Stimulated activated CD8-positive, alpha-beta memory T cell treated with anti-CD3 and anti-CD28 coated beads, Interleukin-2, amount 100 ng/mL, for 1 hour (primary cell): Measurements from ENCODE around the gene MAST3.
A peak's percentile ranks its signal among the peaks of the same experiment; 100 is the strongest.
"Not testable (repeated sequence)": the region's sequence is repeated elsewhere in the genome, so short reads cannot be mapped to it uniquely, and the experiment has no call there.

Experiments
- DNase-seq, 2 donors: peaks; one replicate each; pipeline ENCODE4 v3.0.0-alpha.2; 2020; ENCODE audit warnings: low read depth in 2 of 2

MAST3 gene

DNA sequence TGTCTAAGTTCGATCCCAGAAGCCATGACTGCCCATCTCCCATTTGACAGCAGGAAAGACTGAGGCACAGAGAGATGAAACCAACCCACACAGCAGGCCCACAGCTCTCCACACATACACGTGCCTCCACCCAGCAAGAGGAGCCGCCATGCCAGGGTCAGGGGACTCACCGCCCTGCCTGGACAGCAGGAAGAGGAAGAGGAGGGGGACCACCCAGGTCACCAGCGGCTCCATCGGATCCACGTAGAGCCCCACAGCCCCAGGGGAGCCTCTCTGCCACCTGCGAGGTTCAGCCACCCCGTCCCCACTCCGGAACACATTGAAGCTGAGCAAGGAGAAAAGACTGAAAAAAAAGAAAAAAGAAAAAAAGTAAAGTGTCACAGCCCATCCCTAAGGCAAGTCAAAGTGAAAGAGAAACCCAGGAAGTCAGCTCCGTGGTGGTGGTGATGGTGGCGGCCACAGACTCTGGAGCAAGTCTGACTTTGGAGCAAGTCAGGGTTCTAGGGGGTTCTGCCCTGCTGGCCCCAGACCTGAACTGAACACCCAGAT is 10.9 kb upstream of the MAST3 start, which contains the start of gene IL12RB1:
IL12RB1 (minus strand) TSS at position 345 of the 549 bp plus-strand sequence; CDS start at position 234, 111 bp downstream.
- peak; percentile 13 to 31 for DNase-seq

DNA sequence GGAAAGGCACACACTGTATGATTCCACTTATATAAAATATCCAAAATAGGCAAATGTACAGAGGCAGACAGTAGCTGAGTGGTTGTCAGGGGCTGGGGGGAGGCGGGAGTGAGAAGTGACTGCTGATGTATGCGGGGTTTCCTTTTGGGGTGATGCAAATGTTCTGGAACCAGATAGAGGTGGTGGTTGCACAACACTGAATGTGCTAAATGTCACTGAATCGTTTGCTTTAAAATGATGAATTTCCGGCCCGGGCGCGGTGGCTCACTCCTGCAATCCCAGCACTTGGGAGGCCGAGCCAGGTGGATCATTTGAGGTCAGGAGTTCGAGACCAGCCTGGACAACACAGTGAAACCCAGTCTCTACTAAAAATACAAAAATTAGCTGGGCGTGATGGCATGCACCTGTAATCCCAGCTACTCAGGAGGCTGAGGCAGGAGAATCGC is 8.5 kb upstream of the MAST3 start:
- DNase-seq, result peak; percentile 35 to 36

DNA sequence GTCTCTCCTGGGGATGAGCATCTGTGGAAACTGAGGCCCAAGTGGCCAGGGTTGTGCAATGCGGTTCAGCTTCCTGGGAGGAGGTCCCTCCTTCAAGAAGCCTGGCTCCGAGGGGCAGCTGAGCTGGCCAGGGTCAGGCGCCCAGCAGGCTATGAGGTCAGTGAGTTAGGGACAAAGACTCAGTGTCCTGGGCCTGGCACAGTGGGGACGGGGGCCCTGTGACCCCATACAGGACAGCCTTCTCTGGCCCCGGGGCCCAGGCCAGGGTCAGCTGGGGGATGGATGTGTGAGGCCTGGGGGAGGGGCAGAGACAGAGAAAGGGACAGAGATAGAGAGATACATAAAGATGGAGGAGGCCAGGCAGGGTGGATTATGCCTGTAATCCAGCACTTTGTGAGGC is 7.9 kb upstream of the MAST3 start:
- no peak for DNase-seq

DNA sequence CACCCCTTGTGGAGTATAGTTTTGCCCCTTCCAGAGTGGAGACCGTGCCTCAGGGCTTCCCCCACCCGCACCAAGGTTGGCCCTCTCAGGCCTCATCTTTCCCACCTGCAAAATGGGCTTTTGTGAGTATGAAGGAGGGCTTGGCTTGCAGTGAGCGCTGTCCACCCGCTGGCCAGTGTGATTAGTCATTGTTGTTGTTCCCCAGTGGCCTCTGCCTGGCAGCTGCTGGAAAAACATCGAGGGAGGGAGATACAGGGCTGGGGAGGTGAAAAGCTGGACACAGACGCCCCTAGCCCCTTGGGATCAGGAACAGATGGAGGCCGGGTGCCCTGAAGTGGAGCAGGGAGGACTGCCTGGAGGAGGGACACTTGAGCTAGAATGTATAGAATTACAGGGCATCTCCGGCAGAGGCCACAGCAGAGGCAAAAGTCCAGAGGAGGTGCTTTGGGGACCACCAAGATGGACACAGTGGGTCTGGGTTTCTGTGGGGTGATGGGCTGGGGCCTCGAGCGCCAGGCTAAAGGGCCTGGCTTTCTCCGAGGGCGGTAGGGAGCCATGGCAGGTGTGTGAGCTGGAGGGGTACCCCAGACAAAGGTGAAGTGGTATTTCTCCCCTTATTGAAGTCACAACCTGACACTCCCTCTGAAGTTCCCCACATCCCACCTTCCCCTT is 6.9 kb upstream of the MAST3 start:
- no peak for DNase-seq

DNA sequence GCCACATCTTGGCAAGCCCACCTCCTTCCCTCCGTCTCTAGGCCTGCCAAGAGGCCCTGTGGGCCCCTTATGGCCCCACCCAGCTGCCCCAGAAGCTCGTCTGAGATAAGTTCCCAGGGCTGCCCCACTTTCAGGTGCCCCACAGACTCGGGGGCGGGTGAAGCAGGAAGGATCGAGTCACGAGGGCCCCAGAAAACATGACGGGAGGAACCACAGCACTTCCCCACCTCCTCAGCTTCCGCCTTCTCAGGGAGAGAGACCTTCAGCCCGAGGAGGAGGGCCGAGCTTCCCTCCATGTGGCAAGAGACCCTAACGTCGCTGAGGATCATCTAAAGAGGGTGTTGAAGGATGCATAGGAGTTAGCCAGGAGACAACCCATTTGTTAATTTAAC is 6.4 kb upstream of the MAST3 start:
- DNase-seq, result peak; percentile 57 to 75

DNA sequence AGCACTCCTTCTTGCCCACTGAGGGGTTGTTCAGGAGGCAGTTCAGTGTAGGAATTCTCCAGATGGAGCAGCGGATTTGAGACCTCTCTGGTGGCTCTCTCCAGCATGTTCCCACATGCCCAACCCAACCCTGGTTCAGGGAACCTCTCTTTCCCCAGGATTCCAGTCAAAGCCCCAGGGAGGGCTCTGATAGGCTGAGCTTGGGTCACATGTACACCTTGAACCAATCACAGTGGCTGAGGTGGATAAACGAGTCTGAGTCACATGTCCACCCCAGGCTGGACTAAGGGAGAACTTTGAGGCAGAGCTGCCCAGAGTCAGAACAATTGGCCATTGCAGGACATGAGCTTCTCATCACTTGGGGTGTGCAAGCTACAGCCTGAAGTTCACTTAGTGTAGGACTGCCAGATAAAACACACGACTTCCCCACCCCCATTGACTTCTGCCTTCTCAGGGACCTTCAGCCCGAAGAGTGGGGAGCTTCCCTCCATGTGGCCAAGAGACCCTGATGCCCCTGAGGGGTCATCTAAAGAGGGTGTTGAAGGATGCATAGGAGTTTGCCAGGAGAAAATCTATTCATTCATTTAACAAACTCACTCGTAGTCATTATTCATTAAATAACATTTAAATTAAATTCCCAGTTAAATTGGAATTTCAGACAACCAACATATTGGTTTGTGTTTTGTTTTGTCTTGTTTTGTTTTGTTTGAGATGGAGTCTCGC is 4.0 kb upstream of the MAST3 start:
- no peak for DNase-seq

DNA sequence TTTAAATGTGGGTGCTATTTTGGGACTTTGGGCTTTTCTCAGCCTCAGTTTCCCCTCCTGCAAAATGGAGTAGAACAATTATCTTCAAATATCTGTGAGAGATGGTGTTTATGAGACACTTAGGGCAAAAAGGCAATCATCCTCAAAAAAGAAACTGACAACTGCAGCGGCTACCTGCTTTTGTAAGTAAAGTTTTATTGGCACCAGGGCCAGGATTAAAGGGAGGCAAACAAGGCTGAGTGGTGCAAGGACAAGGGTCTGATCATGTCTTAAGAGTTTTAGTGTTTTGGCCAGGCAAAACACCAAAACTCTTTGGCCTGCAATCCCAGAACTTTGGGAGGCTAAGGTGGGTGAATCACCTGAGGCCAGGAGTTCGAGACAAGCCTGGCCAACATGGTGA is 1.3 kb upstream of the MAST3 start:
- no peak for DNase-seq

DNA sequence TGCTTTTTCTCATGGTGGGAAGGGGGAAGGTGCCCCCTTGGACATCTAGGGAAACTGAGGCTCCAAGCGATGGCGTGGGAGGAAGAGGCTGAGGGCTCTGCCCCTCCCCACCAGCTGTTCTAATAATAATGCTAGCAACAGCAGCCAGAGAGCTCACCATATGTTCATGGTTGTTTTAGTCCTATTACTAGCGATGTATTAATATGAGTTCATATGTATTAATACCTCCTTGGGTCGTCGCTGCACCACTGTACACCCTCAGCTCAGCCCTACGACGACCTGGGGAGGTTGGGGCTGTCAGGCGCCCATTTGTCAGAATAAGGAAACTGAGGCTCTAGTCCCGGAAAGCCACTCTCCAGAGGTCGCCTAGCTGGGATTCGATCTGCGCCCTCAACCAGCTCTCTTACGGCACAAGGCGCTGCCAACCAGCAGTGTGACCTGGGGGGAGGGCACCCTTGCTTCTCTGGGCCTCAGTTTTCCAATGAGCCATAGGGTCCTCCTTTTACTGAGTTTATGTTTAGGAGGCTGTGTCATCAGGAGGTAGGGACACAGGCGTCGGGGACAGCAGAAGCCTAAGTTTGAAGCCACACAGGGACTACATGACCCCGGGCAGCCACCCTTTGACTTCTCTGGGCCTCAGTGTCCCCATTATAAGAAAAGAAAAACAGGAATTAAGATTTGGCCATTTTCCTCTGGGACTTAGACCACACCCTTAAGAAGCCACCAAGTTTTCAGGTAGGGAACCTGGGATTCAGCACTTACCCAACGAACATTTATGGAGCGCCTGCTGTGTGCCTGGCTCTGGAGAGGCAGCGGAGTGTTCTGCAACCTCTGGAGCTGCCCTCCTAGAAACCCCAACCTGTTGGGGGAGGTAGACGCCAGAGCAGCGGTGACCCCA is 664 bp downstream of the MAST3 start:
- no peak for DNase-seq

DNA sequence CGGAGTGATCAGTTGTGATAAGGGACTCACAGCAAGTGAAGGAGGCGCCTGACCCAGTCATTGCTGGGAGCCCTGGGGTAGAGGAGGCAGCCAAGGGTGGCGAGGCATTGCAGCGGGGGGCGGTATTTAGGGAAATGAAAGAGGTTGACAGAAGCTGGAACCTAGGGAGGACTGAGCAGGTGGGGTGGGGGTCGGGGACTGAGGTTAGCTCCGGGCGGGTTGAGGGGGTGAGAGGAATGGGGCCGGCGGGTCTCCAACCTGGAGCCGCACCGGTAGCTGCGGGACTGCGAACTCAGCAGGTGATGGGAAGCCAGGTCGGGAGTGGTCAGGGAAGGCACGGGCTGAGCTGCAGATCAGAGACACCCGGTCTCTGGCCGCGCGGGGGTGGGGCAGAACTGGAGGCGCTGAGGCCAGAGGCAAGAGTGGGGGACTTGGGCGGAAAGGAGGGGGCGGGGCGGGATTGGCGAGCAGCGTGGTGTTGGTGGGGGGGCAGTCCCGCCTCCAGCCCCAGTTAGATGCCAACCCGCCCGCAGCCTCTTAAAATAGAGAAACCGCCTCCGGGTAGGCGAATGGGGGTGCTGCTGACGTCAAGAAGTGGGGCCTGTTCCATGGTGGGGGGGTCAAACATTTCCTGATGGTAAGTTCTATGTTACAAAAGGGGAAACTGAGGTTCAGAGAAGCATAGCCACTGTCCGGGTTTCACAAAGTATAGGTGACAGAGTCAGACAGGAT is 1.5 kb downstream of the MAST3 start:
- no peak for DNase-seq

DNA sequence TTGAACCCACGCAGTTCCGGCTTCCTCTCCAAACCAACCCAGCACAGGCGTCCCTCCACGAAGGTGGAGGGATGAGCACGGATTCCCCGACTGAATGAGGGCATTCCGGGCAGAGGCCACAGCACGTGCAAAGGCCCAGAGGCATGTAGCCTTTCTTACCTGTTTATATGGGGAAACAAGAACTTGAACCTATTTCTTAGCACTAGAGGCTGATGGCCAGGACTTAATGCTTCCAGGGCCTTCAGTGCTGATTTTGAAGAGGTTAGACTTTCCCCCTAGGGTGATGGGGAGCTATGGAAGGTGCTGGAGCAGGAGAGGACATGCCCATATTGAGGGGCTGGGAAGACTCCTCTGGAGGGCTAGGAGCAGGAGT is 2.0 kb downstream of the MAST3 start:
- no peak for DNase-seq

DNA sequence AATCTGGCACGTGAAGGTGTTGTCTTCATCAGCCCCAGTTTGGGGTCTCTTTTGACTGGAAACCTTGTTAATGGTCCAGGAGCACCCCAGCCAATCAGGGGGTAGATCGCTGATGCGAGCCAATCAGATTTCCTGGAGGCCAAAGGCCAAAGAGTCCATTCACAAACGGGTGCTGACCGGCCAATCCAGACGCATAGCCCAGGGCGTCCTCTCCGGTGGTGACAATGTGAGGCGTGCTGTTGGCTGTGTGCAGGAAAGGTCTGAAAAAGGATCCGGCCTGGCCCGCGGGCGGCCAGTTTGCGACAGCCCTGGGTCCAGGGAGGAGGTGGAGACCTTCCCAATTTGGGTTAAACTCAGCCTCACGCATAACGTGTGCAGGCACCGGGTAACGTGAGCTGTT is 3.1 kb downstream of the MAST3 start:
- no peak for DNase-seq

DNA sequence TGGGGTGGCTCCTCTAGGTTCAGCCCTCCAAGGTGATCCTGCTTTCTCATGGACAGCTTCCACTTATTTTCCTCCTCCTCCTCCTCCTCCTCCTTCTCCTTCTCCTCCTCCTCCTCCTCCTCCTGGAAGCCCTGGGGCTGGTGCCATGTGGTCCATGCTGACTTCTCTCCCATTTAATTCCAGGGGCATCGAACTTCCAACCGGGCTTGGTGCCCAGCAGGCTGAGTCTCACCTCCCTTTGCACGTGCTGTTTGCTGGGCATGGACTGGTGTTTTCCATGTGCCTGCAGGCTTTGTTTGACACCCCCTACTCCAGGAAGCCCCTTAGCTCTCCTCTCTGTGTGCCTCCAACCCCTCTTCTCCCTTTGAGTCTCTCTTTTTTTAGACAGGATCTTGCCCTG is 3.7 kb downstream of the MAST3 start:
- DNase-seq, result no peak

DNA sequence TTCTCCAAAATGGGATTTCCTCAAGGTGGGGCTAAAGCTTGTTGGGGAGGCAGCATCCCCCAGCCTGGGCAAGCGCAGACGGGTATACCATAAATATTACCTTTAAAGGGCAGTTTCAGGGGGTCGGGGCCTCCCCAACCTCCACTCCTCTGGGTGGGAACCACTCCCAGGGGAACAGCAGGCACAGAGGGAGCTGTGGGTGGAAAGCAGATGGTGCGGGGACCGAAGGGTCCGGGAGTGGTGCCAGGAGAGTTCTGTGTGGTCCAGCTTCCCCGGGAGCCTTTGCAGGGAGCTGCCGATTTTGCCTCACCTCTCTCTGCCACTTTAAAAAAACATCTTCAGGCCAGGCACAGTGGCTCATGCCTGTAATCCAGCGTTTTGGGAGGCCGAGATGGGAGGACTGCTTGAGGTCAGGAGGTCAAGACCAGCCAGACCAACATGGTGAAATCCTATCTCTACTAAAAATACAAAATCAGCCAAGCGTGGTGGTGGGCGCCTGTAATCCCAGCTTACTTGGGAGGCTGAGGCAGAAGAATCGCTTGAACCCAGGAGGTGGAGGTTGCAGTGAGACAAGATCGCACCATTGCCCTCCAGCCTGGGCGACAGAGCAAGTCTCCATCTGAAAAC is 5.5 kb downstream of the MAST3 start:
- DNase-seq, result no peak

DNA sequence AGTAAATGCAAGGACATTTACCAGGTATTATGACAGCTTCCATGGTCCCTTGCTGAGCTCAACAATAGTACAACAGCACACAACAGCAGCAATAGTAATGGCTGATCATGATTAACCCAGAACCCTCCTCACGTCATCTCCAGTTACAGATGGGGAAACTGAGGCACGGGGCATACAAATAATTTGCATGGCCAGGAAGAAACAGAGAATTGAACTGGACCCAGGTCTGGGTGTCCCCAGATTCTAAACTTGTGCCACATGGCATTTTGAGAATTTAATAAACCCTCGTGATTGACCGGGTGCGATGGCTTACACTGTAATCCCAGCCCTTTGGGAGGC is 7.2 kb downstream of the MAST3 start:
- no peak for DNase-seq

DNA sequence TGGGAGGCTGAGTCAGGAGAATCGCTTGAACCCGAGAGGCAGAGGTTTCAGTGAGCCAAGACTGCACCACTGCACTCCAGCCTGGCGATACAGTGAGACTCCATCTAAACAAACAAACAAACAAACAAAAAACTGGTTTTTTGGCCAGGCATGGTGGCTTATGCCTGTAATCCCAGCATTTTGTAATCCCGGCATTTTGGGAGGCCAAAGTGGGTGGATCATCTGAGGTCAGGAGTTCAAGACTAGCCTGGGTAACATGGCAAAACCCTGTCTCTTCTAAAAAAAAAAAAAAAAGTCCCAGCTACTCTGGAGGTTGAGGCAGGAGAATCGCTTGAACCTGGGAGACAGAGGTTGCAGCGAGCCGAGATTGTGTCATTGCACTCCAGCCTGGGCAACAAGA is 7.7 kb downstream of the MAST3 start:
- DNase-seq, result not testable (repeated sequence)

DNA sequence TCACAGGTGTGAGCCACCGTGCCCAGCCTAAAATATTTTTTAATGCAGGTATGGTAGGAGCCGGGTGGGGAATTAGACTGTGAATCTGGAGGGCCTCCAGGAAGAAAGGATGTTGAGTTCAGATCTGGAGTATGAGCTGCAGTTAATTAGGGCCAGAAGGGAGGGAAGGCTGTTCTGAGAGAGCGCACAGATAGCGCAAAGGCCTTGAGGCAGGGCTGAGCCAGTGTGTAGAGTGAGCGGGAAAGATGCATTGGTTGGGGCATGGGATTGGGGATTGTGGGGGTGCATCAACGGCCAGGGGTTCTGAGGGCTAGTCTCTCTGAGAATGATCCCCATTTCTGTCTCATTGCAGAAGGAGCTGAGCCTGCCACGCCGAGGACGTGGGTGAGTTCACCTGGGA is 9.7 kb downstream of the MAST3 start:
- DNase-seq, result no peak

DNA sequence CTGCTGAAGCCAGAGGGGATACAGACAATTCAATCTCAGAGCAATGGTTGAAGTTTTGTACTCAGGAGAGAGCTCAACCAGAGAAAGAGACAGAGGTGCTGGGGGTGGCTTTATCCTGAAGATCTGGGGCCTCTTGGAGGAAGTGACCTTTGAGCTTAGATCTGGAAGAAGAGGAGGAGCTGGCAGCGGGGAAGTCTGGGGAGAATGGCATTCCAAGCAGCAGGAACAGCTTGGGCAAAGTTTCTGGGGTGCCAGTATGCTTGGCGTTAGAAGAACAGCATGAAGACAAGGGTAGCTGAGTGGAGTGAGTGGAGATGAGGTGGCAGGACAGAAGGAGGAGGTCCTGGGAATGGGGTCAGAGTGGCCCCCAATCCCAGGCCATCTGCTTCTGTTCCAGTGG is 11.3 kb downstream of the MAST3 start:
- no peak for DNase-seq

DNA sequence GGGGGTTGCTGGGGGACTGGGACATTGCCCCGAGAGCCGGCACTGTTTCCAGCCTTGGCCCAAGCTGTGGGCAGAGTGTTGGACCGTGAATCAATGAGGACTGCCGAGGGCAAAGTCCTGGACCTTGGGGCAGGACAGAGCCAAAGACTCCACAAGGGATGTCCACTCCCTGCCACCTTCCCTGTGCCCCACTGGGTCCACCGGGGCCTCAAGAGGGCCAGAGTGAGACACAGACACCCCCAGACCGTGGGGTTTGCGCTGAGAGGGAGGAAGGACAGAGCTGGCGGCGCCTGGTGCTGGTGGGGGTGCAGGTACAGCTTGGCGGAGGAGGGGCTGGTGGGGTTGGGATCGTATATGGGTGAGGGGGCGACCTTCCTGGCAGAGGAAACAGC is 11.8 kb downstream of the MAST3 start:
- no peak for DNase-seq

DNA sequence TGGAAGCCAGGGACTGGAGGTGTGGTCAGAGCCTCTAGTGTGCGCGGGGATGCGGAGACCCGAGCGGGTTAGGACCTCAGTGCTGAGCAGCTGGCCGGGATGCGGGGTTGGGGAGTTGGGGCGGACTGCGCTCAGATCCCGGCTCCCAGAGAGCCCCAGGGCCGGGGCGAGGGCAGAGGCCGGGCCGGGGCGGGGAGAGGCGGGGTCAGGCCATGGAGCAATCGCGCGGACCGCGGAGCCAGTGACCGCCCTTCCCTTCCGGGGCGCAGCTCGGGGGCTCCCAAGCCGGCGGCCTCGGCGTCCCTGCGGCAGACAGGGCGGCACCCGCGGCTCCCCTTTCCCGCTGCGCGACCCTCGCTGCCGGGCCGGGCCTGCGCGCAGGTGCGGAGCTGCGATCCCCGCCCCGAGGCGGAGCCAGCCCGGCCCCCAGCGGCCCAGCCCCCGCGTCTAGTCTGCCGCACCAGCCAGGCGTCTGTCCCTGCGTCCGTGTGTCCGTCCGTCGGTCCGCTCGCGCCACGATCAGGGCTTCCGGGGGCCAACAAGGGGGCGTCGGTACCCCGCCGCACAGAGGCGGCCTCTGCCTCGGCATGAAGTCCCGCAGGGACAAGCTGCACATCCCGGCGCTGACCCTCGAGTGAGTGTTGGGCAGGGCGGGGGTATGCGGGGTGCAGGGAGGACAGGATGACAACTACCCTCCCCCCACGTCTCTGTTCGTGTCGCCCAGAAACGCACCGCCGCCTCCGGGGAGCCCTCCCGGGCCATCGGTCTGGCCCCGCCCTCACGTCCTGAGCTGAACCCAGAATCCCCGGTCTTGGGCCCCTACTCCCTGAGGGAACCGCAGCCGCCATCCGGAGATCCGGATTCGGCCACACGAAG is 12.4 kb downstream of the MAST3 start:
- no peak for DNase-seq

DNA sequence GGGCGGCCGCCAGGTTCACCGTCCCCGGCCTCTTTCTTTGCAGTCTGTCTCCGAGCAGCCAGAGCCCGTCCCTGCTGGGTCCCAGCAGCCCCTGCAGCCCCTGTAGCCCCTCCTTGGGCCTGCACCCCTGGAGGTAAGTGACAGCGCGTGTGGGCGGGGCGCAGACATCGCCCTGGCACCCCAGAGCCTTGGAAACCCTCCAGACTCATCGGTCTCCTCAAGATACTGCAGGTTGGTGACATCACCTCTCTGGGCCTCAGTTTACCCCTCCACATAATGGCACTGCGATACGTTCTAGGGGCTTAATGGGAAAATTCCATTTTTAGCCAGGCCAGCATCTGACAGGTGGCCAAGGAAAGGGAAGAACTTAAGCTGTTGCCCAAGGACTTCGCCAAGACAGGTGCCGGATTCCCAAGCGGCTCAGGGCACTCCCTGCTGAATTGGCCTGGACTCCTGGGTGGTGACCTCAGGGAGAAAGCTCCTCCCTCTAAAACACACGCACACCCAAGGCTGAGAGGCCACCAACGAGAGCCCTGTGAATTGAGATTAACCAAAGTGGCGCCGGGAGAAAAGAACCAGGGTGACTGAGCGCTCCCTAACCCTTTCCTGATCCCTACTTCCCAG is 13.1 kb downstream of the MAST3 start:
- no peak for DNase-seq
